ENCODE measurements around the gene CARD11. TPM values are rescaled to one million over a fixed set of nuclear protein-coding genes. Genes with fewer than 3 reads are reported as not detected.

Gene CARD11
- total and polyA plus RNA-seq, 2 experiments from 2014 or later, result 17.7 to 29.0 TPM

DNA sequence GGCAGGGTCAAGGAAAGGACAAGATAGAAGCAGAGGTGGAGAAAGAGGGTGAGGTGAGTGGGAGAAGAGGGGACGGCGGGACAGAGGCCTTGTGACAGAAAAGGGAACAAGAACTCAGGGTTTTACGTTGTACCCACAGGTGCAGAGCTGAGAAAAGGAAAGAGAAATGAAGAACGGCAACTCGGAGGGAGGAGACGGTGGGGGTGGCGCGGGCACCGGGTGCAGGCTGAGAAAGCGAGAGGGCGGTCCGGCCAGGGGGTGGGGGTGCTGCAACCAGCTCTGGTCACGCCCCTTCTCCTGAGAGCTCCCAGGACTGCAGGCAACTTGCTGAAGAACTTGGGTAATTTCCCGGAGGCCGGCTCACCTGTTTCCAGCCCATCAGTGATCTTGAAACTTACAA lies 65.3 kb downstream of the CARD11 start (continued):
- TF ChIP-seq, protein P1, sequence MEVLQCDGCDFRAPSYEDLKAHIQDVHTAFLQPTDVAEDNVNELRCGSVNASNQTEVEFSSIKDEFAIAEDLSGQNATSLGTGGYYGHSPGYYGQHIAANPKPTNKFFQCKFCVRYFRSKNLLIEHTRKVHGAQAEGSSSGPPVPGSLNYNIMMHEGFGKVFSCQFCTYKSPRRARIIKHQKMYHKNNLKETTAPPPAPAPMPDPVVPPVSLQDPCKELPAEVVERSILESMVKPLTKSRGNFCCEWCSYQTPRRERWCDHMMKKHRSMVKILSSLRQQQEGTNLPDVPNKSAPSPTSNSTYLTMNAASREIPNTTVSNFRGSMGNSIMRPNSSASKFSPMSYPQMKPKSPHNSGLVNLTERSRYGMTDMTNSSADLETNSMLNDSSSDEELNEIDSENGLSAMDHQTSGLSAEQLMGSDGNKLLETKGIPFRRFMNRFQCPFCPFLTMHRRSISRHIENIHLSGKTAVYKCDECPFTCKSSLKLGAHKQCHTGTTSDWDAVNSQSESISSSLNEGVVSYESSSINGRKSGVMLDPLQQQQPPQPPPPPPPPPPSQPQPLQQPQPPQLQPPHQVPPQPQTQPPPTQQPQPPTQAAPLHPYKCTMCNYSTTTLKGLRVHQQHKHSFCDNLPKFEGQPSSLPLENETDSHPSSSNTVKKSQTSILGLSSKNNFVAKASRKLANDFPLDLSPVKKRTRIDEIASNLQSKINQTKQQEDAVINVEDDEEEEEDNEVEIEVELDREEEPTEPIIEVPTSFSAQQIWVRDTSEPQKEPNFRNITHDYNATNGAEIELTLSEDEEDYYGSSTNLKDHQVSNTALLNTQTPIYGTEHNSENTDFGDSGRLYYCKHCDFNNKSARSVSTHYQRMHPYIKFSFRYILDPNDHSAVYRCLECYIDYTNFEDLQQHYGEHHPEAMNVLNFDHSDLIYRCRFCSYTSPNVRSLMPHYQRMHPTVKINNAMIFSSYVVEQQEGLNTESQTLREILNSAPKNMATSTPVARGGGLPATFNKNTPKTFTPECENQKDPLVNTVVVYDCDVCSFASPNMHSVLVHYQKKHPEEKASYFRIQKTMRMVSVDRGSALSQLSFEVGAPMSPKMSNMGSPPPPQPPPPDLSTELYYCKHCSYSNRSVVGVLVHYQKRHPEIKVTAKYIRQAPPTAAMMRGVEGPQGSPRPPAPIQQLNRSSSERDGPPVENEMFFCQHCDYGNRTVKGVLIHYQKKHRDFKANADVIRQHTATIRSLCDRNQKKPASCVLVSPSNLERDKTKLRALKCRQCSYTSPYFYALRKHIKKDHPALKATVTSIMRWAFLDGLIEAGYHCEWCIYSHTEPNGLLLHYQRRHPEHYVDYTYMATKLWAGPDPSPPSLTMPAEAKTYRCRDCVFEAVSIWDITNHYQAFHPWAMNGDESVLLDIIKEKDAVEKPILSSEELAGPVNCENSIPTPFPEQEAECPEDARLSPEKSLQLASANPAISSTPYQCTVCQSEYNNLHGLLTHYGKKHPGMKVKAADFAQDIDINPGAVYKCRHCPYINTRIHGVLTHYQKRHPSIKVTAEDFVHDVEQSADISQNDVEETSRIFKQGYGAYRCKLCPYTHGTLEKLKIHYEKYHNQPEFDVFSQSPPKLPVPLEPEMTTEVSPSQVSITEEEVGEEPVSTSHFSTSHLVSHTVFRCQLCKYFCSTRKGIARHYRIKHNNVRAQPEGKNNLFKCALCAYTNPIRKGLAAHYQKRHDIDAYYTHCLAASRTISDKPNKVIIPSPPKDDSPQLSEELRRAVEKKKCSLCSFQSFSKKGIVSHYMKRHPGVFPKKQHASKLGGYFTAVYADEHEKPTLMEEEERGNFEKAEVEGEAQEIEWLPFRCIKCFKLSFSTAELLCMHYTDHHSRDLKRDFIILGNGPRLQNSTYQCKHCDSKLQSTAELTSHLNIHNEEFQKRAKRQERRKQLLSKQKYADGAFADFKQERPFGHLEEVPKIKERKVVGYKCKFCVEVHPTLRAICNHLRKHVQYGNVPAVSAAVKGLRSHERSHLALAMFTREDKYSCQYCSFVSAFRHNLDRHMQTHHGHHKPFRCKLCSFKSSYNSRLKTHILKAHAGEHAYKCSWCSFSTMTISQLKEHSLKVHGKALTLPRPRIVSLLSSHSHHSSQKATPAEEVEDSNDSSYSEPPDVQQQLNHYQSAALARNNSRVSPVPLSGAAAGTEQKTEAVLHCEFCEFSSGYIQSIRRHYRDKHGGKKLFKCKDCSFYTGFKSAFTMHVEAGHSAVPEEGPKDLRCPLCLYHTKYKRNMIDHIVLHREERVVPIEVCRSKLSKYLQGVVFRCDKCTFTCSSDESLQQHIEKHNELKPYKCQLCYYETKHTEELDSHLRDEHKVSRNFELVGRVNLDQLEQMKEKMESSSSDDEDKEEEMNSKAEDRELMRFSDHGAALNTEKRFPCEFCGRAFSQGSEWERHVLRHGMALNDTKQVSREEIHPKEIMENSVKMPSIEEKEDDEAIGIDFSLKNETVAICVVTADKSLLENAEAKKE (CRISPR knock-in tag; IDR thresholded peaks at IDR 0.05), result no peak
- TF ChIP-seq, protein P2, sequence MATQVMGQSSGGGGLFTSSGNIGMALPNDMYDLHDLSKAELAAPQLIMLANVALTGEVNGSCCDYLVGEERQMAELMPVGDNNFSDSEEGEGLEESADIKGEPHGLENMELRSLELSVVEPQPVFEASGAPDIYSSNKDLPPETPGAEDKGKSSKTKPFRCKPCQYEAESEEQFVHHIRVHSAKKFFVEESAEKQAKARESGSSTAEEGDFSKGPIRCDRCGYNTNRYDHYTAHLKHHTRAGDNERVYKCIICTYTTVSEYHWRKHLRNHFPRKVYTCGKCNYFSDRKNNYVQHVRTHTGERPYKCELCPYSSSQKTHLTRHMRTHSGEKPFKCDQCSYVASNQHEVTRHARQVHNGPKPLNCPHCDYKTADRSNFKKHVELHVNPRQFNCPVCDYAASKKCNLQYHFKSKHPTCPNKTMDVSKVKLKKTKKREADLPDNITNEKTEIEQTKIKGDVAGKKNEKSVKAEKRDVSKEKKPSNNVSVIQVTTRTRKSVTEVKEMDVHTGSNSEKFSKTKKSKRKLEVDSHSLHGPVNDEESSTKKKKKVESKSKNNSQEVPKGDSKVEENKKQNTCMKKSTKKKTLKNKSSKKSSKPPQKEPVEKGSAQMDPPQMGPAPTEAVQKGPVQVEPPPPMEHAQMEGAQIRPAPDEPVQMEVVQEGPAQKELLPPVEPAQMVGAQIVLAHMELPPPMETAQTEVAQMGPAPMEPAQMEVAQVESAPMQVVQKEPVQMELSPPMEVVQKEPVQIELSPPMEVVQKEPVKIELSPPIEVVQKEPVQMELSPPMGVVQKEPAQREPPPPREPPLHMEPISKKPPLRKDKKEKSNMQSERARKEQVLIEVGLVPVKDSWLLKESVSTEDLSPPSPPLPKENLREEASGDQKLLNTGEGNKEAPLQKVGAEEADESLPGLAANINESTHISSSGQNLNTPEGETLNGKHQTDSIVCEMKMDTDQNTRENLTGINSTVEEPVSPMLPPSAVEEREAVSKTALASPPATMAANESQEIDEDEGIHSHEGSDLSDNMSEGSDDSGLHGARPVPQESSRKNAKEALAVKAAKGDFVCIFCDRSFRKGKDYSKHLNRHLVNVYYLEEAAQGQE (IDR thresholded peaks at IDR 0.05; ENCODE audit: unreplicated experiment), result no peak
- no peak for TF ChIP-seq JUNB (IDR thresholded peaks at IDR 0.05; ENCODE audit: unreplicated experiment)
- TF ChIP-seq, protein P3, sequence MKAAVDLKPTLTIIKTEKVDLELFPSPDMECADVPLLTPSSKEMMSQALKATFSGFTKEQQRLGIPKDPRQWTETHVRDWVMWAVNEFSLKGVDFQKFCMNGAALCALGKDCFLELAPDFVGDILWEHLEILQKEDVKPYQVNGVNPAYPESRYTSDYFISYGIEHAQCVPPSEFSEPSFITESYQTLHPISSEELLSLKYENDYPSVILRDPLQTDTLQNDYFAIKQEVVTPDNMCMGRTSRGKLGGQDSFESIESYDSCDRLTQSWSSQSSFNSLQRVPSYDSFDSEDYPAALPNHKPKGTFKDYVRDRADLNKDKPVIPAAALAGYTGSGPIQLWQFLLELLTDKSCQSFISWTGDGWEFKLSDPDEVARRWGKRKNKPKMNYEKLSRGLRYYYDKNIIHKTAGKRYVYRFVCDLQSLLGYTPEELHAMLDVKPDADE (IDR thresholded peaks at IDR 0.05), result no peak
- no peak for TF ChIP-seq NANOG (IDR thresholded peaks at IDR 0.05; ENCODE audit: borderline replicate concordance)
- TF ChIP-seq EZH2phosphoT487 (IDR thresholded peaks at IDR 0.05; ENCODE audit: unreplicated experiment), result no peak
- TF ChIP-seq STAT1 (IDR thresholded peaks at IDR 0.05; ENCODE audit: unreplicated experiment), result no peak
- TF ChIP-seq ZNF331 (CRISPR knock-in tag; IDR thresholded peaks at IDR 0.05; ENCODE audit: low read depth), result no peak
- no peak for TF ChIP-seq CREB1 (CRISPR knock-in tag; IDR thresholded peaks at IDR 0.05; ENCODE audit: low read depth)
- no peak for TF ChIP-seq ZNF114 (CRISPR knock-in tag; IDR thresholded peaks at IDR 0.05)
